Activated CD4-positive, alpha-beta T cell treated with anti-CD3 and anti-CD28 coated beads, Interleukin-10, Interleukin-2, amounts not matched to agents 100 ng/mL and 50 ng/mL, durations not matched to agents 16 hours and 8 hours (primary cell): ENCODE data around the gene MRPL12.
A peak's percentile ranks its signal among the peaks of the same experiment; 100 is the strongest.
"Not testable (repeated sequence)": the region's sequence is repeated elsewhere in the genome, so short reads cannot be mapped to it uniquely, and the experiment has no call there.

ENCODE experiments used
- DNase-seq: peaks from one replicate; pipeline ENCODE4 v3.0.0-alpha.2; 2020

The MRPL12 gene

DNA sequence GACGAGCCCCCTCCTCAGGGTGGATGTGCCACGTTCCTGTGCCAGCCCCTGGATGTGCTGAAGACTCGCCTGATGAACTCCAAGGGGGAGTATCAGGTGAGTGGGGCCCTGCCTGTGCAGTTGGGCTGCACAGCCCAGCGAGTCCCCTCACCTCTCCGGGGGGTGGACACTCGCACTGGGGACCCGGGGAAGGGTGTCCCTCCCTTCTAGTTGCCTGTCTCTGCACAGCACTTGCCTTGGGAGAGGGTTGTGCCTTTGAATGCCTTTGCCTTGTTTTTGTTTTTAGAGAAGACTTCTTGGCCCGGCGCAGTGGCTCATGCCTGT lies 14.6 kb downstream of the MRPL12 start:
- DNase-seq = no peak

DNA sequence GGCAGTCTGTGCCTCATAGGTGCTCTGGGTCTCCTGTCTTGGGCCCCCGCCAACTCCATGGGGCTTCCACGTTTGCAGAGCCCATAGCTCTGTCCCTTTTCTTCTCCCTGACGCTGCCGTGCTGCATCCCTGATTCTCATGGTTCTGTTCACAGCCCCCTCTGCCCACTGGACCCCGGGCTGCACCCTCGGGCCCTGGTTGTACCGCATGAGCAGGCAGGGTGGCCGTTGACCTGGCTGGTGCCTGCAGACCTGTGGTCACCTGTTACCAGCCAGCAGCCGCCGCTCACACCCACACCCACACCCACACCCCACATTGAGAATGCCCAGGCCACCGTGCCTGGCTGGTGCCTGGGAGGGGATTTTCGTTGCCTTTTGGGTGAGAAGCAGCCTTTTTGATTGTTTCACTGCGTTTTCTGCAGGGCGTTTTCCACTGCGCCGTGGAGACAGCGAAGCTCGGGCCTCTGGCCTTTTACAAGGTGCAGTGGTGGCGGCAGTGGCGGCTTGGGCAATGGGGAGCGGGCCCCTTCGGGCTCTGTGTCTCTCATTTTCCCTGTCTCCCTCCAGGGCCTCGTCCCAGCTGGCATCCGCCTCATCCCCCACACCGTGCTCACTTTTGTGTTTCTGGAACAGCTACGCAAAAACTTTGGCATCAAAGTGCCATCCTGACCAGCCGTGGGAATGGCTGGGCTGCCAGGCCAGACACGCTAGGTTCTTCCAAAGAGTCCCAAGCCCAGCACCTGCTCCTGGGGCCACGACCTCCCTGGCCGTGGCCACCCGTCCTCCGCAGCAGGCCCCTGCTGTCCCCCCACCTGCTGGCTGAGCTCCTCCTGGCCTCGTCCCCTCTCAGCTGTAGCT lies 16.5 kb downstream of the MRPL12 start:
- DNase-seq = no peak

DNA sequence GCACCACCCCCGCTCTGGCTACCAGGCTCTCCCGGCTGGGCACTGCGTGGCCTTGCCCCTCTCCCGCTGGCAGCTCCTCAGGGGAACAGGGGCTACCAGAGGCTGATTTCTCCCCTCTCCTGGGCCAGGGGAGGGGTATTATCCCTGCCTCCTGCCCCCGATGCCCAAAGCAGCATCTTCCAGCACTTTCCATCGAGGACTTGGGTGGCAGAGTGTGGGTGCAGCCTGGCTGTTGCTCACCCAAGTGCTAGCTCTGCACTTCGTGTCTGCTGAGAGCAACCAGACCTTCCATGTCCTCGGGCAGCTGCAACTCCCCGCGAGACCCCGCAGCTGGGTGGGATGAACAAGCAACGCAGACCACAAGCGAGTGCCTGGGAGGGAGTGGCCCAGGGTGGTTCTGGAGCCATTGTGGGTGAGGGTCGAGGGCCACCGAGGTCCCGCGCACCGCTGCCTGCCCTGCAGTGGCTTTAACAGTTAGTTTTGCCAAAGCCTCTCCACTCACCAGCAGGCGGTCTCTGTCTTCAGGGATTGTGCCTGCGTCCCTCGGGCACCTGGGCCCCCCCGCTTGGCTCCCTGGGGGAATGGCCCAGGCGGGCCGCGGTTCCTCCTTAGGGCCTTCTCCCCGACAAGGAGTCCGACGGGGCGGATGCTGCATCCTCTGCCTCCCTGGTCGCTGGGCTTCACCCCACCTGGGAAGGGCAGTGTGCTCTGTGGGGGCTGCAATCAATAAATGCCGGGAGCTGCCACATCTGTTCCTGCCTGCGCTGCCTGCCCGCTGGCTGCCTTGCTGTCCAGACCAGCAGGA lies 17.3 kb downstream of the MRPL12 start:
- DNase-seq = no peak

DNA sequence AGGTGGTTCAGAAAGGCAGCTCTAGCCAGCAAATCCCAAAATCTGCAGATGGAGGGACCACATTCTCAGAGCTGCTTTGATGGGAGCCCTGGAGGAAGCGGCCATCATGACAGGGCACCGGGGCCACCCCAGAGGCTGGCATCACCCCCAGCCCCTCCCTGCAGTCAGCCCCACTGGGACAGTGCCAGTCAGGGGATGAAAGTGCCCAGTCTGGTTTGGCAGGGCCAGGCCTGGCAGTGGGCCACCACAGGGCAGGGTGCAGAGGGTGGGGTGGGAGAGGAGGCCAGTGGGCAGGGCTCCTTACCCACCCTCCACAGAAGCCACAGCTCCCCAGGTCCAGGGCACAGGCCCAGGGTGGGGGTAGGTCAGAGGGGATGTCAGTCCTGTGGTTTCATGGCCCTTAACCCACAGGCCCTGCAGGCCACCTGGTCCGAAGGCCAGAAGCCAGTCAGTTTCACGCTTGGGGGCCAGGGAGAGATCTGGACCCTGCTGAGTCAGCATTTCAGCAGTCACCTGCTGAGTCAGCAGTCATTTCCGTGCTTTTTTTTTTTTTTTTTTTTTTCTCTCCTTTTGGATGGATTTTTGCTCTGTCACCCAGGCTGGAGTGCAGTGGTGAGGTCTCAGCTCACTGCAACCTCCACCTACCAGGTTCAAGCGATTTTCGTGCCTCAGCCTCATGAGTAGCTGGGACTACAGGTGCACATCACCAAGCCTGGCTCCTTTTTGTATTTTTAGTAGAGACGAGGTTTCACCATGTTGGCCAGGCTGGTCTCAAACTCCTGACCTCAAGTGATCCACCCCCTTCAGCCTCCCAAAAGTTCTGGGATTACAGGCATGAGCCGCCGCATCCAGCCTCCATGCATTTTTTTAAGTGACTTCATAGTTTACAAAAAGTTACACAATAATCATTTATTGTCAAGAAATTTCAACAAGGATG lies 19.3 kb downstream of the MRPL12 start:
- no peak for DNase-seq

DNA sequence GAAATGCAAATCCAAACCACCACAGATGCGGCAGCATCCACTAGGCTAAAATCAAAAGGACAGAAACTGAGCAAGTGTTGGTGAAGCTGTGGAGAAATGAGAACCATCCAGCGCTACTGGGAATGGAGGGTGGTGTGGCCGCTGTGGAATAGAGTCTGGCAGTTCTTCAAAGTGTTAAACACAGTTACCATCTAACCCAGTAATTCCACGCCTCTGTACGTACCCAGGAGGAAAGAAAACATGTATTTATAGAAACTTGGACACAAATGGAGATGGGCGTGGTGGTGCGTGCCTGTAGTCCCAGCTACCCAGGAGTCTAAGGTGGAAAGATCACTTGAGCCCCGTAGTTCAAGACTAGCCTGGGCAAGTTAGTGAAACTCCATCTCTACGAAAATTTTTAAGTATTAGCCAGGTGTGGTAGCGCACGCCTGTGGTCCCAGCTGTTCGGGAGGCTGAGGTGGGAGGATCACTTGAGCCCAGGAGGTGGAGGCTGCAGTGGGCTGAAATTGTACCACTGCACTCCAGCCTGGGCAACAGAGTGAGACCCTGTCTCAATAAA lies 20.6 kb downstream of the MRPL12 start:
- no peak for DNase-seq

DNA sequence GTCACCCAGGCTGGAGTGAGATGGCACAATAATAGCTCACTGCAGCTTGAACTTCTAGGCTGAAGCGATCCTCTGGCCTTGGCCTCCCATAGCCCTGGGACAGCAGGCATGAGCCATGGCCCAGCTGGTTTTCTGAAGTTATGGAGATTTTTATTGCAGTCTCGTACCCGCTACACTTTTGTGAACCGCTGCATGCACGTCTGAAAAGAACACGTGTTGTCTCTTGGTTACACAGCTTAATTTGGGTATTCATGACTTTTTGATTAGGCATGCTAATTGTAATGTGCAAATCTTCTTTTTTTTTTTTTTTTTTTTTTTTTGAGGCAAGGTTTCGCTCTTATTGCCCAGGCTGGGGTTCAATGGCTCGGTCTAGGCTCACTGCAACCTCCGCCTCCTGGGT lies 22.3 kb downstream of the MRPL12 start:
- no peak for DNase-seq

DNA sequence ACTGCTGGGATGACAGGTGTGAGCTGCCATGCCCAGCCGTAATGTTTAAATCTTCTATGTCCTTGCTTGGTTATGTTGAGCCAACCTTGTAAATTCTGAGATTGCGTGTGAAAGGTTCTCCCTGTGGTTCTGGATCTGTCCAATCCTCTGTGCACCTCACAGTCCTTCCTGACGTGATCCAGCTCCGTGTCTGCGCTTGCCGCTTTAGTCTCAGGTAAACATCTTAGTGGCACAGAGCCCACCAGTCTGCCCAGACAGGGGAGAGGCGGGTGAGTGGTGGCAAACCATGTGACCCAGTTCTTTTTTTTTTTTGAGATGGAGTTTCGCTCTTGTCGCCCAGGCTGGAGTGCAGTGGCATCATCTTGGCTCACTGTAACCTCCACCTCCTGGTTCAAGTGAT lies 22.8 kb downstream of the MRPL12 start:
- DNase-seq = no peak

DNA sequence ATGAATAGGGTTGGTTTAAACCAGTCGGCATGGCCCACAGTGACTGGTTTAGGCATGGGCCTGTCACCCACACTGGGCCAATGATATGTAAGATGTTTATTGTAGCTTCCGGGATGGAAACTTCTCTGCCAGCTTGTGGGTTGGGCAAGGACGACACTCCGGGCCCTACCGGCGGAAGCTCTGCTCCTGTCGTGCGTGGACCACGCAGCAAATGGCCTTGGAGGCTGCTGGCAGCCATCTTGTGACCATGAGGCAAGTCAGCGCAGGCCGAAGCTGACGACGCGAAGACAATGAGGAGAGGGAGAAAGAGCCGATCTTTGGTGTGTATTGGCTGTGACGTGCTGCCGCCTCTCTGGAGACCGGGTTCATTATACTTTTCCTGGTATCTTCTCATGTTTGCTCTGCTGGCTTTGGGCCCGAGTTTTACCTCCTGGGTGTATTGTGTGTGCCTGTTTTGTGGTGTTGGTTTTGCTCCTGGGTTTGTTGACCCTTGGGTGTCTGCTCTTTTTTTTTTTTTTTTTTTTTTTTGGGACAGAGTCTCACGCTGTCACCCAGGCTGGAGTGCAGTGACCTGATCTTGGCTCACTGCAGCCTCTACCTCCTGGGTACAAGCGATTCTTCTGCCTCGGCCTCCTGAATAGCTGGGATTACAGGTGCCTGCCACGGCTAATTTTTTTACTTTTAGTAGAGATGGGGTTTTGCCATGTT lies 24.3 kb downstream of the MRPL12 start:
- no peak for DNase-seq

DNA sequence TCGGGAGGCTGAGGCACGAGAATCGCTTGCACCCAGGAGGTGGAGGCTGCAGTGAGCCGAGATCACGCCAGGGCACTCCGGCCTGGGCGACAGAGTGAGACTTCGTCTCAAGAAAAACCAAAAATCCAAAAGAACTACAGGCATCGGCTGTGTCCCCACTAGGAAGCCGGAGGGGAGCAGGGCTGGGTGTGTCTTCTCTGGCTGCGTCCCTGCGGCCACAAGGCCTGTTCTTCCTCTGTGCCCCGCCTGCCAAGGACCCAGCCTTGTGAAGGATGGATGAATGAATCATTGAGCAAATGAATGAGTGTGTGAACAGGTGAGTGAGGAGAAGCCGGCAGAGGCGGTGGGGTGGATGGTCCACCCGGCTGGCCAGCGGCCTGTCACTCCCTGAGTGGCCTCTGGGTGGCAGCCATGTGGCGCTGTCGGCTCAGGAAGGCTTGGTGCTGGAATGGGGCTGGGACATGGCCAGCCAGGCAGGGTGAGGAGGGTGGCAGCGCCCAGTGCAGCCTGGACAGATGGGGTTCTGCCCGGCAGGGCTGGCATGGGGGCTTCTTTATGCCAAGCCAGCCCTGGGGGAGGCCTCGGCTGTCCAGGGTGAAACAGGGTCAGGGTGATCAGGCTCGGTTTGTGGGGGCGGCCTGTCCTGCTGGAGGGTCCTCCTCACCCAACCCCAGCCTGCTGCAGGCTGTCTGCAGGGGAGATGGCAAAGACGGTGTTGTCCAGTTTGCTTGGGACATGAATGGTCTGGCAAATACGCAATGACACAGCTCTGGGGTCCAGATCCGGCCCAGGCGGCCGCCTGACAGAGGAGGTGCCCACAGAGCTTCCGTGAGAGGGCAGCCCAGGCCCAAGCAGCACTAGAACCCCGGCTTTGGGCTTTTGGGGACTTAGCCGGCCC lies 30.6 kb downstream of the MRPL12 start:
- peak; percentile 79 for DNase-seq

DNA sequence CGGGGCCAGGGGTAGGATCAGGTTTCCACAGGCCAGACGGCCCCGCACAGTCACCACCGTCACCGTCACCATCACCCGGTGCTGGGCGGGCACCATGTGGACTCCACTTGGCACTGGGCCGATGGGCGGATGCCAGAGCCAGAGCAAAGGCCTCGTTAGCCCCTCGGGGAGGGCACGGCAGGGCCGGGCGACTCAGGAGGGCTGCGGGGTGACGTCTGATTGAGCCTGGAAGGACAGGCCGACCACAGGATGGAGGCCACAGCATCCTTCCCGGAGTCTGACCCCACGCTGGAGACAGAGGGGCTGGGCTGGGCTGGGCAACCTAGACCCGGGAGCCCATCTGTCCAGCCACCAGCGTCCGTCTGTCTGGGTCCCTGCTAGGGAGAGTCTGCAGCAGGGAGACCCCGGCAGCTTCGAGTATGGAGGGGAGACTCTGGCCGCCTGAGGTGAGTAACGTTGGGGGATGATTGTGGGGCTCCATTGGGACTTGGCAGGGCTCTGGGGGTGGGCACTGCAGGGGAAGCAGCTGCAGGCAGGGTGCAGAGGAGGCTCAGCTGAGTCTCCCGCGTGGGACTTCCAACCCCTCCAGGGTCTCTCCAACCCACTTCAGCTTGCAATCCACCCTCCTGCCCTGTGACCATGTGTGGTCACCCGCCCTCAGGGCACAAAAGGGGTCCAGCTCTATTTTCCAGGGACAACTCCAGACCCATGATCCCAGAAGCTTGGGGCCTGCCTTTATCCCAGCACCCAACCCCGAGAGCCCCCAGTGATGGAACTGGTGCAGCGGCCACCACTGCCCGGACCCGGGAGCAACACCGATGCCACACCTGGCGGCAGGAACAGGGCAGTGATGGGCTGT lies 31.5 kb downstream of the MRPL12 start:
- DNase-seq = no peak

DNA sequence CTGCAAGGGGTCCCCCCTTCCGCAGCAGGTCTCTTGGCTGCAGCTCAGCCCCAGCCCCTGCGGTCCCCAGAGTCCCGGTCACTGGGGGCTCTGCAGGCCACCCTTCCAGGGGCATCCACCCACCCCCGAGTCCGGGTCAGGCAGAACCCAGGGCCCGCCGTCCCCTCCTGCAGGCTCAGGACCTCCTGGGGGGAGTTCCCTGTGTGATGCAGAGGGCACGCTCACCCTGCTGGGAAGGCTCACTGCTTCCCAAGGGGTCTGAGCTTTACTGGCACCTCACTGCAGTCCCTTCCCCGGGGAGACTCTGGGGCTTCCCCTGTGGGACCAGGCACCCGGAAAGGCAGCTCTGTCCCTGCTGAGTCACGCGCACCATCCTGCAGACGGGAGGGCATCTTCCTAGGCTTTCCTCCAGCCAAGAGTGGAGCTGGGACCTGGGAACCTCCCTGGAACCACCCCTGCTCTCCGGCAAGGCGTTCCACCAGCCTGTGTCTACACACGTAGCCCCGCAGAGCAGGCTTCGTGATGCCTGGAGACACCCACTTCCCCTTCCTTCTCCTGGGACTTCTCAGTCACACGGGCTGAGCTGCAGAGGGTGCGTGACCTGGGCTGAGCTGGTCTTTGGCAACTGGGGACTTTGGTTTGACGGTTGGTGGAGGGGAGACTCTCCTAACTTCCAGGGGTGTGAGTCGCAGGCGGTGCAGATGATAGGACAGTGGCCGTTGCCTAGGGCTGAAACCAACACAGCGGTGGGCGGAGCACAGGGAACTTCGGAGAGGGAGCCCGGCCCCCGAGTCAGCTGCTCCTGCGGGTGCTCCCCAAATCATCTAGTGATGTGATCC lies 32.3 kb downstream of the MRPL12 start:
- DNase-seq = peak; percentile 42

DNA sequence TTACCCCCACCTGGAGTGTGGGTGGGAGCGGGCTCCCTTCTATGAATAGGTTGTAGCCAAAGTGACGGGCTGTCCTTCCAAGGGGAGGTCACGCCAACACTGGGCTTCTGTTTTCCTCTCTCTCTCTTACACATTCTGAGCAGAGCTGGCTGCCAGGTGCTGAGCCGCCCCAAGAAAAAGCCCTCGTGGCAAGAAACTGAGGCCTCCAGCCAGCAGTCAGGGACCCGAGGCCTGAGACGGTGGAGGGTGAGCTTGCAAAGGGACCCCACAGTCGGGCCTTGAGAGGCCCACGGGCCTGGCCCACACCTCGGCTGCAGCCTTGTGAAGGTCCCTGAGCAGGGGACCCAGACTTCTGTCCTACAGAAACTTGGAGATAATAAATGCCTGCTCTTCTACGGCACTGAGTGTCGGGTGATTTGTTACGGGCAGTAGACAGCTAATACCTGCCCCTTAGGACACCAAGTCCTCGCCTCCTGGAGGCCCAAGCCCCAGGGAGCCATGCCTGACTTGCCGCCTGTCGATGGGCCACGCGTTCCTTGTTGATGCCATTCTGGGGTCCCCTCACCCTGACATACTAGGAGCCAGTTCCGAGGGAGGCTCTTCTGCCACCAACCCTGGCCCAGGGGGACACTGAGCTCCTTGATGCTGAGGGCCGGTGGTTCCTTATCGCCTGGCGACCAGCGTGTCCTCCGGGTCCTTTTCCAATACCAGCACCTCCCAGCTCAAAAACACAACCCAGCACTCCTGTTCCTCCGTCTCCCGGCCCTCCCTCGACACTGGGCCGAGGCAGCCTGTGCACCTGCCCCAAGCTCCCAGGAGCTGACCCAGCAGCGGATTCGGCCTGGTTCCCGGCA lies 35.0 kb downstream of the MRPL12 start:
- no peak for DNase-seq

DNA sequence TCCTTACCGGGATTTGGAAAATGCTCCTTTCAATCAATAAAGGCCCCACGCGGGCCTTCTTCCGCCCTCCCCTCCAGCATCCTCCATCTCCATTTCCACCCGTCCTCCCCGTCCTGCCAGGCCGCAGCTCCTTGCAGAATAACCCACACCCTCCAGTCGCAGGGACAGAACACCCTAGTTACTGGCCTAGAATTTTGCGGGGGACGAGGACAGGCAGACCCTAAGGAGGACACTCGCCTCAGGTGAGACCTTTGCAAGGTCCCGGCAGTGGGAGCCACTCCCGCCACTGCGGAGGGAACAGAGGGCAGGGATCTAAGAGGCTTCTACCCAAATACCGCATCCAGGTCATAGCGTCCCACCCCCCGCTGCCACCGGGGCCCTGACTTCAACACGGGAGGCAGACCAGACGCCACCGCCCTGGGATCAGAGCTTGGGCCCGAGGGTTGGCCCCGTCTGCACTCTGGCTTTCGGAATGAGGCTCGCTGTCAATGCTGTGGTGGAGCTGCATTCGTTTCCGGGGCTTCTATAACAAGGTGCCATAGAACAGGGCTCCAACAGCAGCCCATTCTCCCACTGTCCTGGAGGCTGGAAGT lies 35.7 kb downstream of the MRPL12 start:
- no peak for DNase-seq

DNA sequence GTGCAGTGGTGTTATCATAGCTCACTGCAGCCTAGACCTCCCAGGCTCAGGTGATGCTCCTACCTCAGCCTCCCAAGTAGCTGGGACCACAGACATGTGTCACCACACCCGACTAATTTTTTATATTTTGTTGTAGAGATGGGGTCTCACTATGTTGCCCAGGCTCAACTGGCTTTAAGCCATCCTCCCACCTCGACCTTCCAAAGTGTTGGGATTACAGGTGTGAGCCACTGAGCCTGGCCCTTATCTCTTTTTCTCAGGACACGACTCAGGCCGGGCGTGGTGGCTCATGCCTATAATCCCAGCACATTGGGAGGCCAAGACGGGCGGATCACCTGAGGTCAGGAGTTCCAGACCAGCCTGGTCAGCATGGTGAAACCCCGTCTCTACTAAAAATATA lies 36.4 kb downstream of the MRPL12 start:
- DNase-seq = not testable (repeated sequence)

DNA sequence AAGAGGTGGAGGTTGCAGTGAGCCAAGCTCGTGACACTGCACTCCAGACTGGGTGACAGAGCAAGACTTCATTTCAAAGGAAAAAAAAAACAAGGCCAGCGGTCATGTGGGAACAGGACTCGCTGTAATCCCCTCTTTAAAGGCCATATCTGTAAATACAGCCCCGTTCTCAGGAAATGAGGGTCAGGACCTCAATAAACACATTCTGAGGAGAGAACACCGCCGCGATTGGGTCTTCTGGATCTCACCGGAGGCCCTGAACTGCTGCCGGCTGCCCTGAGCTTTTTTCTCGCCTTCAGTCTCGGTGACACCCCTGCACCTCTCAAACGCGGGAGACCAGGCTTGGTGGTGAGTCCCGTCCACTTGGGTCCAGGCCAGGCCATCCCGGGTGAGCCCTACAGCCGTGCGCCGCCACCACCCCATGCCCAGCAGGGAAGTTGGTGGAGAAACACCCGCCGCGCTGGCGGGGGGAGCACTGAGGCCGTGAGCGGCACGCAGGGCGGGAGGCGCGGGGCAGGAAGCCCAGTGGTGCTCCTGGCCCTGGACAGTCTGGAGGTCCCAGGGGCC lies 37.3 kb downstream of the MRPL12 start:
- no peak for DNase-seq

DNA sequence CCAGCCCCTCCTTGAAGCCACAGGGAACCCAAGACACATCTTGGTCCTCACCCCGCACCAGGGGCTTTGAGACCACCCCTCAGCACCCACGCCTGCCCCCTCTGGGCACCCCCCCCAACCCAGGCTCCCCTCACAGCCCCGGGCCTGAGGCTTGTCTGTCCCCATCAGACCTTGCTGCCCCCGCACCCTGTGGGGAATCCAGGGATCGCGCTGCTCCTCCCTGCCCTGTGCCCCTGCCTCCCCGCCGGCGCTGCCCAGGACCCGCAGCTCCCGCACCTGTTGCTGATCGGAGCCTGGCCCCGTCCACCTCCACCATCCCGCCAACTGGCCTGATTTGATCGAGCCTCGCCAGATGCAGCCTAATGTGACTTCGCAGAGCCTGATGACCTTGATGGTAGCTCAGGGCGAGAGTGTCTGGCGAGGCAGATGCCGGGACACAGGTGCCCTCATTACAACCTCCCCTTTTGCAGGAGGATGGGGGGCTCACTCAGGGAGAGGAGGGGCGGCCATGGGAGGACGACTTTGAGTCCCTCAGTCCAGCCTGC lies 38.0 kb downstream of the MRPL12 start:
- no peak for DNase-seq
